LoVo (cell line): ENCODE measurements around the gene ZBP1.
A peak's percentile ranks its signal among the peaks of the same experiment; 100 is the strongest.

Experiments
- DNase-seq: peaks from one replicate; pipeline ENCODE4 v3.0.0-alpha.2; 2016; ENCODE audit warnings: low spot score

ZBP1 gene

GRCh38 chr20:57570145-57570850 is 49.9 kb downstream of the ZBP1 start:
- DNase-seq, result no peak

- no peak for DNase-seq
These were observed 51.3 kb downstream of the ZBP1 start for GRCh38 chr20:57568960-57569359.

GRCh38 chr20:57568088-57568896 is 51.9 kb downstream of the ZBP1 start:
- no peak for DNase-seq

GRCh38 chr20:57567471-57568079 is 52.7 kb downstream of the ZBP1 start:
- DNase-seq, result no peak

- no peak for DNase-seq
These were observed 53.3 kb downstream of the ZBP1 start for GRCh38 chr20:57566803-57567459.

- DNase-seq, result no peak
These were observed 53.8 kb downstream of the ZBP1 start for GRCh38 chr20:57566399-57566798.

GRCh38 chr20:57564951-57565642 is 55.1 kb downstream of the ZBP1 start:
- no peak for DNase-seq

- no peak for DNase-seq
These were observed 55.9 kb downstream of the ZBP1 start for GRCh38 chr20:57564180-57564802.

GRCh38 chr20:57563522-57563921 is 56.7 kb downstream of the ZBP1 start:
- no peak for DNase-seq

- DNase-seq, result no peak
These were observed 57.4 kb downstream of the ZBP1 start for GRCh38 chr20:57562541-57563465.

GRCh38 chr20:57561356-57562279 is 58.6 kb downstream of the ZBP1 start:
- DNase-seq, result no peak

- peak; percentile 83 for DNase-seq
These were observed 59.5 kb downstream of the ZBP1 start, which contains the start of gene PCK1 for GRCh38 chr20:57560554-57561355. Gene PCK1, plus strand, starts transcription at chr20:57561110. Its CDS starts 302 bp downstream, at chr20:57561412.

GRCh38 chr20:57559658-57560553 is 60.3 kb downstream of the ZBP1 start:
- no peak for DNase-seq

- no peak for DNase-seq
These were observed 61.0 kb downstream of the ZBP1 start for GRCh38 chr20:57559289-57559634.

GRCh38 chr20:57558614-57559288 is 61.5 kb downstream of the ZBP1 start:
- peak; percentile 27 for DNase-seq

- DNase-seq, result no peak
These were observed 62.2 kb downstream of the ZBP1 start for GRCh38 chr20:57557926-57558613.
